GM23338 (cell line): ENCODE data around the gene C16orf90. TPM values are rescaled to one million over a fixed set of nuclear protein-coding genes. Genes with fewer than 3 reads are reported as not detected.

ENCODE experiments used
- ATAC-seq: fragments of 200-7000 bp; cut with Tn5 transposase; 3 replicates; pipeline ENCODE4 v1.9.1; 2020
- DNase-seq: peaks from one replicate; pipeline ENCODE4 v3.0.0-alpha.2; 2015; ENCODE audit warnings: low spot score
- H2AFZ ChIP-seq: fragments of 200-600 bp; sonication (generic); 2 replicates; pipeline ENCODE4 v1.8.0; 2016; ENCODE audit warnings: antibody characterized with exemption, mild to moderate bottlenecking, moderate library complexity
- H3F3A ChIP-seq: fragments of 200-600 bp; sonication (generic); replicated peaks from 2 replicates; pipeline ENCODE4 v1.8.0; 2017; ENCODE audit warnings: antibody characterized with exemption, mixed run types, low read depth
- H3K27ac ChIP-seq: fragments of 200-600 bp; sonication (generic); 2 replicates; pipeline ENCODE4 v1.6.1; 2016; ENCODE audit warnings: low read depth
- H3K27me3 ChIP-seq: fragments of 200-600 bp; sonication (generic); 2 replicates; pipeline ENCODE4 v1.8.0; 2016; ENCODE audit warnings: mild to moderate bottlenecking, mixed run types, moderate library complexity; ENCODE audit not compliant: insufficient read depth
- H3K36me3 ChIP-seq: fragments of 200-600 bp; sonication (generic); 2 replicates; pipeline ENCODE4 v1.8.0; 2016; ENCODE audit warnings: mild to moderate bottlenecking; ENCODE audit not compliant: insufficient read depth
- H3K4me1 ChIP-seq: fragments of 200-600 bp; sonication (generic); 2 replicates; pipeline ENCODE4 v1.8.0; 2016; ENCODE audit warnings: mild to moderate bottlenecking, moderate library complexity; ENCODE audit not compliant: insufficient read depth
- H3K4me2 ChIP-seq: fragments of 200-600 bp; sonication (generic); 2 replicates; pipeline ENCODE4 v1.7.1; 2017; ENCODE audit warnings: mixed run types
- H3K4me3 ChIP-seq: fragments of 200-600 bp; sonication (generic); 2 replicates; pipeline ENCODE4 v1.6.1; 2016; ENCODE audit warnings: mixed run types
- H3K79me2 ChIP-seq: fragments of 200-600 bp; sonication (generic); replicated peaks from 2 replicates; pipeline ENCODE4 v1.8.0; 2017; ENCODE audit warnings: mild to moderate bottlenecking; ENCODE audit not compliant: insufficient read depth
- H3K9me2 ChIP-seq: fragments of 200-600 bp; sonication (generic); 2 replicates; pipeline ENCODE4 v1.8.0; 2017; ENCODE audit not compliant: insufficient read depth
- H4K20me1 ChIP-seq: fragments of 200-600 bp; sonication (generic); replicated peaks from 2 replicates; pipeline ENCODE4 v1.8.0; 2017; ENCODE audit warnings: mild to moderate bottlenecking; ENCODE audit not compliant: insufficient read depth
- H3K27ac Mint-ChIP-seq: 2 replicates; pipeline ENCODE4 v1.8.0; 2020; ENCODE audit warnings: inconsistent platforms, mild to moderate bottlenecking, moderate library complexity, mixed read lengths
- H3K27me3 Mint-ChIP-seq: 3 replicates; pipeline ENCODE4 v1.8.0; 2022; ENCODE audit warnings: low read depth, mild to moderate bottlenecking, moderate library complexity, mixed read lengths, inconsistent platforms; ENCODE audit not compliant: insufficient read depth, poor library complexity
- H3K36me3 Mint-ChIP-seq: 3 replicates; pipeline ENCODE4 v1.8.0; 2021; ENCODE audit warnings: low read depth, mild to moderate bottlenecking, inconsistent platforms, moderate library complexity, mixed read lengths
- H3K4me1 Mint-ChIP-seq: 3 replicates; pipeline ENCODE4 v1.8.0; 2020; ENCODE audit warnings: mild to moderate bottlenecking, inconsistent platforms, mixed read lengths
- H3K4me3 Mint-ChIP-seq: 3 replicates; pipeline ENCODE4 v1.8.0; 2021; ENCODE audit warnings: moderate library complexity, mild to moderate bottlenecking, inconsistent platforms, mixed read lengths
- H3K9me3 Mint-ChIP-seq: 3 replicates; pipeline ENCODE4 v1.8.0; 2020; ENCODE audit warnings: moderate library complexity, mild to moderate bottlenecking, inconsistent platforms, mixed read lengths
- CREB1 ChIP-seq: fragments of 250-450 bp; sonication (Bioruptor Pico); IDR thresholded peaks from 2 replicates; pipeline ENCODE4 v1.5.0; 2020; ENCODE audit warnings: low read depth, mild to moderate bottlenecking, moderate library complexity
- CTCF ChIP-seq, 2 experiments: fragments of 200-600 bp in 1 of 2; sonication (generic) in 1 of 2; conservative IDR thresholded peaks; 2 replicates each; pipeline versions ENCODE4 v1.5.1 to v1.6.1; 2016 to 2017; ENCODE audit warnings: antibody characterized with exemption in 2 of 2, low read depth in 2 of 2, mild to moderate bottlenecking in 2 of 2, moderate library complexity in 1 of 2
- EZH2 ChIP-seq: fragments of 200-600 bp; sonication (generic); IDR thresholded peaks from one replicate; pipeline ENCODE4 v1.8.0; 2017; ENCODE audit warnings: antibody characterized with exemption, mild to moderate bottlenecking, low read depth; ENCODE audit not compliant: unreplicated experiment
- EZH2phosphoT487 ChIP-seq: fragments of 200-600 bp; sonication (generic); IDR thresholded peaks from one replicate; pipeline ENCODE4 v1.8.1; 2018; ENCODE audit warnings: antibody characterized with exemption; ENCODE audit not compliant: unreplicated experiment
- JUNB ChIP-seq: IDR thresholded peaks from one replicate; pipeline ENCODE4 v1.6.1; 2016; ENCODE audit warnings: antibody characterized with exemption; ENCODE audit not compliant: unreplicated experiment
- NANOG ChIP-seq: IDR thresholded peaks from 2 replicates; pipeline ENCODE4 v1.6.1; 2016; ENCODE audit warnings: antibody characterized with exemption, borderline replicate concordance
- POLR2AphosphoS5 ChIP-seq: IDR thresholded peaks from 2 replicates; pipeline ENCODE4 v1.6.1; 2016; ENCODE audit warnings: antibody characterized with exemption, low read depth
- REST ChIP-seq: IDR thresholded peaks from one replicate; pipeline ENCODE4 v1.6.1; 2018; ENCODE audit warnings: antibody characterized with exemption; ENCODE audit not compliant: unreplicated experiment
- STAT1 ChIP-seq: IDR thresholded peaks from one replicate; pipeline ENCODE4 v1.6.1; 2016; ENCODE audit warnings: antibody characterized with exemption; ENCODE audit not compliant: unreplicated experiment
- ZNF114 ChIP-seq: fragments of 250-450 bp; sonication (Bioruptor Pico); IDR thresholded peaks from 2 replicates; pipeline ENCODE4 v1.5.0; 2020; ENCODE audit warnings: mild to moderate bottlenecking, moderate library complexity
- ZNF331 ChIP-seq: fragments of 250-450 bp; sonication (Bioruptor Pico); IDR thresholded peaks from 2 replicates; pipeline ENCODE4 v1.5.0; 2020; ENCODE audit warnings: low read depth, mild to moderate bottlenecking, moderate library complexity
- polyA plus RNA-seq: library from polyadenylated mRNA; unstranded; fragments of >200 nt; fragmentation: Nextera tagmentation; extraction: Ambion mirVana; gene quantifications from 2 replicates; pipeline ENCODE4 v1.2.1, GENCODE V29; 2016
- total RNA-seq: library from RNA; depleted of rRNA; stranded (reverse); fragments of >200 nt; shearing (Covaris generic); gene quantifications from 2 replicates; pipeline ENCODE4 v1.2.3, GENCODE V29; 2014
- TF ChIP-seq, protein P1 (sequence below): IDR thresholded peaks from 2 replicates; pipeline ENCODE4 v1.6.1; 2016; ENCODE audit warnings: antibody characterized with exemption

C16orf90 gene
- total and polyA plus RNA-seq, 2 experiments from 2014 or later = not detected

DNA sequence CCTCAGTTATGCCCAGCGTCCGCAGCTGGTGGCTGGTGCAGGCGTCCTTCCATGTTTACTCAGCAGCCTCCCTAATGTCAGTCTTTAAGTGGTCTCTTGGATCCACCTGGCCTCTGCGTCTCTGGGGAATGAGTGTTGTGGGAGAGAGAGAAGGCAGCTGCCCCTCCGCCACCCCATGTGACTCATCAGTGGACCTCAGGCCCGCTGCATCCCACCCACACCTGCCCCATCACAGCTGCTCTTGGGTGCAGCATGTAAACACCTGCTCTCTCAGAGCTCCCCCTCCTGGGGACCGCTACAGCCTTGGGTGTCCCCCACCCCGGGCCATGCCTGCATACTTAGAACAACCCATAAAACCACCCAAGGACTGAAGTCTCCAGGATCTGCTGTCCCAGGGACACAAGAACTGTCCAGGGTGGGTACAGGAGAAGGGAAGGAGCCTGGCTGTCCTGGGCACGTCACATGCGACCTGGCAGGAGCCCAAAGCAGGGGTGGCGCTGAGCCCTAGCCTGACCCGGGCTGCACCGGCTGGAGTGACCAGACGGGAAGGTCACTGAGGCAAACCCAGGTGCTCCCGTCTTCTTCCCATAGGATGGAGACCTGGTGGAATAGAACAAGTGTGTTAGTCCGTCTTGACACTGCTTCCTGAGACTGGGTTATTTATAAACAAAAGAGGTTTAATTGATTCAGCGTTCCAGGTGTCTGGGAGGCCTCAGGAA, 4.2 kb downstream of the C16orf90 start:
- Mint-ChIP-seq H3K4me1 (no peaks in the 10 kb centered on the region), H3K9me3 (no peaks in the 10 kb centered on the region), H3K27me3 (peaks cover 13% of the 10 kb centered on the region), H3K27ac (no peak overlapping the region), H3K4me3 (no peak overlapping the region), H3K36me3 (no peaks in the 10 kb centered on the region)
- H3F3A ChIP-seq = no peaks in the 10 kb centered on the region
- H3K36me3 ChIP-seq = no peaks in the 10 kb centered on the region
- no peak overlapping the region for H3K27ac ChIP-seq
- no peak overlapping the region for H2AFZ ChIP-seq
- ATAC-seq (peak; percentile 55), DNase-seq (peak; percentile 53)
- H3K4me3 ChIP-seq = no peak overlapping the region
- no peaks in the 10 kb centered on the region for H3K9me2 ChIP-seq
- no peak overlapping the region for H3K4me2 ChIP-seq
- H3K79me2 ChIP-seq = no peaks in the 10 kb centered on the region
- no peaks in the 10 kb centered on the region for H3K4me1 ChIP-seq
- no peaks in the 10 kb centered on the region for H3K27me3 ChIP-seq
- TF ChIP-seq EZH2phosphoT487 (no peak), CTCF (conservative IDR thresholded peaks at IDR 0.05; ENCODE audit: low read depth in 2 of 2) (peak; percentile 24 to 76; a peak in 3 of 4 replicates)
- no peaks in the 10 kb centered on the region for H4K20me1 ChIP-seq

DNA sequence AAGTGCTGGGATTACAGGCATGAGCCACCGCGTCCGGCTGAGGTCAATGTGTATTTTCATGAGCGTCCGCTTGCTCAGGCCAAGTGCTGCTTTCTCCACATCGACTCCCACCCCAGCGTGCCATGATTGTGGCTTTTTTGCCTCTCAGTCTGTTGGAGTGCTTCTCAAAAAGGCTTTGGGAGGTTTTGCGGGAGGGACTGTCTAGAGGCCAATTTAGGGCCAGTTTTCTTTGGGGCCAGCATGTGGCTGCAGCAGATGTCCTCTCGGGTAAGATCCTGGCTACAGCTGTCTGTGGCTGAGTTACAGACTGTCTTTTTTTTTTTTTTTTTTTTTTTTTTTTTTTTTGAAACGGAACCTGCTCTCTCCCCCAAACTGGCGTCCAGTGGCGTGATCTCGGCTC, 6.5 kb downstream of the C16orf90 start:
- Mint-ChIP-seq H3K27me3 (peaks cover 12% of the 10 kb centered on the region), H3K27ac (no peak overlapping the region), H3K9me3 (no peaks in the 10 kb centered on the region), H3K36me3 (peaks cover 9% of the 10 kb centered on the region), H3K4me1 (no peaks in the 10 kb centered on the region), H3K4me3 (no peak overlapping the region)
- Histone ChIP-seq H2AFZ (no peak overlapping the region), H3K27ac (no peak overlapping the region), H3K4me1 (no peaks in the 10 kb centered on the region), H3F3A (no peaks in the 10 kb centered on the region), H3K36me3 (peaks cover 4% of the 10 kb centered on the region; the same call in 1 of the 2 replicates), H3K79me2 (no peaks in the 10 kb centered on the region), H3K9me2 (no peaks in the 10 kb centered on the region), H4K20me1 (no peaks in the 10 kb centered on the region), H3K4me3 (no peak overlapping the region), H3K4me2 (no peak overlapping the region), H3K27me3 (no peaks in the 10 kb centered on the region)
- ATAC-seq (no peak), DNase-seq (no peak)
- TF ChIP-seq NANOG (no peak), STAT1 (no peak), CREB1 (CRISPR knock-in tag) (no peak), CTCF (conservative IDR thresholded peaks at IDR 0.05; ENCODE audit: low read depth in 2 of 2) (no peak), POLR2AphosphoS5 (no peak), ZNF114 (CRISPR knock-in tag) (no peak), EZH2 (no peak), ZNF331 (CRISPR knock-in tag) (no peak), REST (no peak), EZH2phosphoT487 (no peak), JUNB (no peak)
- TF ChIP-seq, protein P1, sequence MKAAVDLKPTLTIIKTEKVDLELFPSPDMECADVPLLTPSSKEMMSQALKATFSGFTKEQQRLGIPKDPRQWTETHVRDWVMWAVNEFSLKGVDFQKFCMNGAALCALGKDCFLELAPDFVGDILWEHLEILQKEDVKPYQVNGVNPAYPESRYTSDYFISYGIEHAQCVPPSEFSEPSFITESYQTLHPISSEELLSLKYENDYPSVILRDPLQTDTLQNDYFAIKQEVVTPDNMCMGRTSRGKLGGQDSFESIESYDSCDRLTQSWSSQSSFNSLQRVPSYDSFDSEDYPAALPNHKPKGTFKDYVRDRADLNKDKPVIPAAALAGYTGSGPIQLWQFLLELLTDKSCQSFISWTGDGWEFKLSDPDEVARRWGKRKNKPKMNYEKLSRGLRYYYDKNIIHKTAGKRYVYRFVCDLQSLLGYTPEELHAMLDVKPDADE = no peak
